ENCODE measurements around the gene LAMA5.
A peak's percentile ranks its signal among the peaks of the same experiment; 100 is the strongest.

- TF ChIP-seq, protein P1, sequence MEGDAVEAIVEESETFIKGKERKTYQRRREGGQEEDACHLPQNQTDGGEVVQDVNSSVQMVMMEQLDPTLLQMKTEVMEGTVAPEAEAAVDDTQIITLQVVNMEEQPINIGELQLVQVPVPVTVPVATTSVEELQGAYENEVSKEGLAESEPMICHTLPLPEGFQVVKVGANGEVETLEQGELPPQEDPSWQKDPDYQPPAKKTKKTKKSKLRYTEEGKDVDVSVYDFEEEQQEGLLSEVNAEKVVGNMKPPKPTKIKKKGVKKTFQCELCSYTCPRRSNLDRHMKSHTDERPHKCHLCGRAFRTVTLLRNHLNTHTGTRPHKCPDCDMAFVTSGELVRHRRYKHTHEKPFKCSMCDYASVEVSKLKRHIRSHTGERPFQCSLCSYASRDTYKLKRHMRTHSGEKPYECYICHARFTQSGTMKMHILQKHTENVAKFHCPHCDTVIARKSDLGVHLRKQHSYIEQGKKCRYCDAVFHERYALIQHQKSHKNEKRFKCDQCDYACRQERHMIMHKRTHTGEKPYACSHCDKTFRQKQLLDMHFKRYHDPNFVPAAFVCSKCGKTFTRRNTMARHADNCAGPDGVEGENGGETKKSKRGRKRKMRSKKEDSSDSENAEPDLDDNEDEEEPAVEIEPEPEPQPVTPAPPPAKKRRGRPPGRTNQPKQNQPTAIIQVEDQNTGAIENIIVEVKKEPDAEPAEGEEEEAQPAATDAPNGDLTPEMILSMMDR (IDR thresholded peaks at IDR 0.05): no peak
- no peak for TF ChIP-seq POLR2A (IDR thresholded peaks at IDR 0.05)
- TF ChIP-seq POLR2AphosphoS5 (IDR thresholded peaks at IDR 0.05): peak in 1 of 3 donors; percentile 68
Observed at GRCh38 chr20:62285722-62286121, 81.4 kb downstream of the LAMA5 start.

All from breast epithelium (tissue), 3 donors.